Neural cell (in vitro differentiated cells): ENCODE data around the gene DHH. TPM values are rescaled to one million over a fixed set of nuclear protein-coding genes. Genes with fewer than 3 reads are reported as not detected.

Experiments
- H2AFZ ChIP-seq: fragments of 200-600, 300-800 bp; sonication (generic), shearing (Covaris generic); 2 replicates; pipeline ENCODE4 v1.6.0; 2014; ENCODE audit warnings: low read depth, mild to moderate bottlenecking, antibody characterized with exemption, low read length, moderate library complexity
- H3F3A ChIP-seq: fragments of 200-600 bp; shearing (Covaris generic); 2 replicates; pipeline ENCODE4 v1.6.1; 2016; ENCODE audit warnings: mild to moderate bottlenecking, moderate library complexity, mixed read lengths, antibody characterized with exemption, low read length; ENCODE audit not compliant: insufficient read depth, poor library complexity, severe bottlenecking
- H3K27ac ChIP-seq: fragments of 200-600, 300-800 bp; sonication (generic), shearing (Covaris generic); 2 replicates; pipeline ENCODE4 v1.5.1; 2014; ENCODE audit warnings: mild to moderate bottlenecking, low read length, moderate library complexity
- H3K27me3 ChIP-seq: fragments of 300-800, 200-600 bp; sonication (generic), shearing (Covaris generic); 2 replicates; pipeline ENCODE4 v1.6.0; 2014; ENCODE audit warnings: mild to moderate bottlenecking, low read depth, low read length, moderate library complexity; ENCODE audit not compliant: insufficient read depth
- H3K36me3 ChIP-seq: fragments of 300-800, 200-600 bp; sonication (generic), shearing (Covaris generic); 2 replicates; pipeline ENCODE4 v1.5.1; 2014; ENCODE audit warnings: mild to moderate bottlenecking, antibody characterized with exemption, low read length, moderate library complexity; ENCODE audit not compliant: insufficient read depth
- H3K4me2 ChIP-seq: fragments of 300-800, 200-600 bp; sonication (generic), shearing (Covaris generic); 2 replicates; pipeline ENCODE4 v1.6.0; 2014; ENCODE audit warnings: mild to moderate bottlenecking, low read length
- H3K4me3 ChIP-seq: fragments of 300-800, 200-600 bp; sonication (generic), shearing (Covaris generic); 2 replicates; pipeline ENCODE4 v1.5.1; 2014; ENCODE audit warnings: mild to moderate bottlenecking, low read length, moderate library complexity
- H3K79me2 ChIP-seq: fragments of 200-600 bp; shearing (Covaris generic); replicated peaks from 2 replicates; pipeline ENCODE4 v1.6.0; 2014; ENCODE audit warnings: mild to moderate bottlenecking, low read length, moderate library complexity; ENCODE audit not compliant: insufficient read depth
- H3K9ac ChIP-seq: fragments of 300-800, 200-600 bp; sonication (generic), shearing (Covaris generic); 2 replicates; pipeline ENCODE4 v1.6.1; 2016; ENCODE audit warnings: mild to moderate bottlenecking, low read length, mixed read lengths
- H3K9me2 ChIP-seq: fragments of 200-600 bp; shearing (Covaris generic); 2 replicates; pipeline ENCODE4 v1.6.1; 2016; ENCODE audit warnings: mild to moderate bottlenecking, low read length, mixed read lengths; ENCODE audit not compliant: insufficient read depth
- H3K9me3 ChIP-seq: fragments of 200-600, 300-800 bp; sonication (generic), shearing (Covaris generic); 2 replicates; pipeline ENCODE4 v1.6.1; 2016; ENCODE audit warnings: mild to moderate bottlenecking, mixed run types, low read length, moderate library complexity, mixed read lengths
- H4K20me1 ChIP-seq: fragments of 200-600 bp; shearing (Covaris generic); 2 replicates; pipeline ENCODE4 v1.6.1; 2016; ENCODE audit warnings: mild to moderate bottlenecking, mixed run types; ENCODE audit not compliant: insufficient read depth
- CTCF ChIP-seq: fragments of 450-650 bp; IDR thresholded peaks from 2 replicates; pipeline ENCODE4 v1.5.1; 2014; ENCODE audit warnings: antibody characterized with exemption, mild to moderate bottlenecking, moderate library complexity; ENCODE audit not compliant: poor library complexity, severe bottlenecking
- EP300 ChIP-seq: fragments of 450-650 bp; conservative IDR thresholded peaks from 2 replicates; pipeline ENCODE4 v1.6.1; 2014; ENCODE audit warnings: antibody characterized with exemption, mild to moderate bottlenecking, moderate library complexity; ENCODE audit not compliant: poor library complexity, severe bottlenecking
- EZH2 ChIP-seq: fragments of 200-600, 300-800 bp; shearing (Covaris generic), sonication (generic); IDR thresholded peaks from 2 replicates; pipeline ENCODE4 v1.6.1; 2014; ENCODE audit warnings: antibody characterized with exemption, low read length, borderline replicate concordance, mild to moderate bottlenecking; ENCODE audit not compliant: insufficient read depth, poor library complexity, severe bottlenecking
- MXI1 ChIP-seq: fragments of 450-650 bp; conservative IDR thresholded peaks from 2 replicates; pipeline ENCODE4 v1.6.1; 2014; ENCODE audit warnings: antibody characterized with exemption, mild to moderate bottlenecking; ENCODE audit not compliant: poor library complexity, severe bottlenecking
- POLR2AphosphoS5 ChIP-seq: IDR thresholded peaks from 2 replicates; pipeline ENCODE4 v1.6.1; 2012
- RAD21 ChIP-seq: fragments of 450-650 bp; conservative IDR thresholded peaks from 2 replicates; pipeline ENCODE4 v1.6.1; 2014; ENCODE audit warnings: antibody characterized with exemption, mild to moderate bottlenecking, moderate library complexity
- SMC3 ChIP-seq: fragments of 450-650 bp; conservative IDR thresholded peaks from 2 replicates; pipeline ENCODE4 v1.6.1; 2014; ENCODE audit warnings: antibody characterized with exemption, mild to moderate bottlenecking, moderate library complexity; ENCODE audit not compliant: poor library complexity
- TAF1 ChIP-seq: IDR thresholded peaks from 2 replicates; pipeline ENCODE4 v1.6.1; 2012; ENCODE audit warnings: low read depth
- polyA plus RNA-seq: library from polyadenylated mRNA; depleted of rRNA; stranded (reverse); fragments of >200 nt; gene quantifications from 2 replicates; pipeline ENCODE4 v1.2.3, GENCODE V29; 2014
- TF ChIP-seq, protein P1 (sequence below): IDR thresholded peaks from 2 replicates; pipeline ENCODE4 v1.6.1; 2012; ENCODE audit warnings: borderline replicate concordance

Gene DHH
- polyA plus RNA-seq, 1 donor from 2014 or later: 0.66 TPM

DNA sequence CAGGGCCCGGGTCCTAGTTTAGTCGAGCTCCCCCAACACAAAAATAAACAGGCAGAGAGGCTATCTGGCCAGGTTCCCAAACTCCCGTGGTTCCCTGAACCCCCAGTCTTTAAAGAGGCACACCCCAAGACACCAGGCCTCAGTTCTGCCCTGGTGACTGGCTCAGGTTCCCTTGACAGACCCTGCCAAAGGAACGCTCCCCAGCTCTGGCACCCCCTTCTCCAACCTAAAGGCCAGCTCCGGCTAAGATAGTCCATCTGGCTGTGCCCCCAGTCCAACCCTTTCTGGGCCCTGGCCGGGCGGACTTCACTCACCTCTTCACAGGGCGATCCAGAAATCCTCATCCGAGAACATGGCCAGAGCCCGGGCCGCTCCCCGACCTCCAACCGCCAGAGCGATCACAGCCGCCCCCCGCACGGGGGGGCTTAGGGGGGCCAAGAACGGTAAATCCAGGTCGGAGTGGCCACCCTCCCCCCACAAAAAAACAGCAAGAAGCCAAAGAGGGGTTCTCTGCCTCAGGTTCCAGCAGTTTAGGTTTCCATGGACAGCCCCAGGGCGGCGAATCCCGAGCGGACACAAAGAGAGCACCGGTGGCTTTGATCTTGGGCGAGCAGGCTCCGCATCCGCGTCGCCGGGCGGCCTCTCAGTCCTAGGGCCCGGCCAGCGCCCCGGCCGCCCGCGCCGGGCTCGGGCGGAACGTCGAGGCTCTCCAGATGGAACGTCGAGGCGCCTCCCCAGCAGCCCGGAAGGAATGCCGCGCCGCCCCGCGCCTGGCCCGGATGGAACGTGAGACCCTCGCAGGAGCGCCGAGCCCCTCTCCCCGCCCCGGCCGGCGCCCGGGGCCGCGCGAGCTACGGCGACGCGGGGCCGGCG is 35.1 kb downstream of the DHH start:
- H3K9me3 ChIP-seq: no peaks in the 10 kb centered on the region
- peaks cover 28% of the 10 kb centered on the region for H4K20me1 ChIP-seq
- TF ChIP-seq SMC3 (no peak), TAF1 (no peak), CTCF (no peak), RAD21 (no peak), EZH2 (no peak), EP300 (no peak), MXI1 (no peak), POLR2AphosphoS5 (no peak)
- TF ChIP-seq, protein P1, sequence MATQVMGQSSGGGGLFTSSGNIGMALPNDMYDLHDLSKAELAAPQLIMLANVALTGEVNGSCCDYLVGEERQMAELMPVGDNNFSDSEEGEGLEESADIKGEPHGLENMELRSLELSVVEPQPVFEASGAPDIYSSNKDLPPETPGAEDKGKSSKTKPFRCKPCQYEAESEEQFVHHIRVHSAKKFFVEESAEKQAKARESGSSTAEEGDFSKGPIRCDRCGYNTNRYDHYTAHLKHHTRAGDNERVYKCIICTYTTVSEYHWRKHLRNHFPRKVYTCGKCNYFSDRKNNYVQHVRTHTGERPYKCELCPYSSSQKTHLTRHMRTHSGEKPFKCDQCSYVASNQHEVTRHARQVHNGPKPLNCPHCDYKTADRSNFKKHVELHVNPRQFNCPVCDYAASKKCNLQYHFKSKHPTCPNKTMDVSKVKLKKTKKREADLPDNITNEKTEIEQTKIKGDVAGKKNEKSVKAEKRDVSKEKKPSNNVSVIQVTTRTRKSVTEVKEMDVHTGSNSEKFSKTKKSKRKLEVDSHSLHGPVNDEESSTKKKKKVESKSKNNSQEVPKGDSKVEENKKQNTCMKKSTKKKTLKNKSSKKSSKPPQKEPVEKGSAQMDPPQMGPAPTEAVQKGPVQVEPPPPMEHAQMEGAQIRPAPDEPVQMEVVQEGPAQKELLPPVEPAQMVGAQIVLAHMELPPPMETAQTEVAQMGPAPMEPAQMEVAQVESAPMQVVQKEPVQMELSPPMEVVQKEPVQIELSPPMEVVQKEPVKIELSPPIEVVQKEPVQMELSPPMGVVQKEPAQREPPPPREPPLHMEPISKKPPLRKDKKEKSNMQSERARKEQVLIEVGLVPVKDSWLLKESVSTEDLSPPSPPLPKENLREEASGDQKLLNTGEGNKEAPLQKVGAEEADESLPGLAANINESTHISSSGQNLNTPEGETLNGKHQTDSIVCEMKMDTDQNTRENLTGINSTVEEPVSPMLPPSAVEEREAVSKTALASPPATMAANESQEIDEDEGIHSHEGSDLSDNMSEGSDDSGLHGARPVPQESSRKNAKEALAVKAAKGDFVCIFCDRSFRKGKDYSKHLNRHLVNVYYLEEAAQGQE: no peak
- peak overlapping the region; percentile 97 for H3K4me3 ChIP-seq
- H3F3A ChIP-seq: no peaks in the 10 kb centered on the region
- peak overlapping the region; percentile 97 for H3K4me2 ChIP-seq
- peak overlapping the region; percentile 99 for H3K9ac ChIP-seq
- H2AFZ ChIP-seq: no peak overlapping the region
- peaks cover 57% of the 10 kb centered on the region for H3K79me2 ChIP-seq
- no peaks in the 10 kb centered on the region for H3K27me3 ChIP-seq
- no peaks in the 10 kb centered on the region for H3K36me3 ChIP-seq
- peak overlapping the region; percentile 97 for H3K27ac ChIP-seq
- H3K9me2 ChIP-seq: no peaks in the 10 kb centered on the region

- Histone ChIP-seq H3K27me3 (no peaks in the 10 kb centered on the region), H3K9ac (peak overlapping the region; percentile 99), H3K36me3 (no peaks in the 10 kb centered on the region), H2AFZ (no peak overlapping the region), H3K4me2 (peak overlapping the region; percentile 97), H4K20me1 (peaks cover 28% of the 10 kb centered on the region), H3K4me3 (peak overlapping the region; percentile 97), H3F3A (no peaks in the 10 kb centered on the region), H3K27ac (no peak overlapping the region), H3K9me3 (no peaks in the 10 kb centered on the region), H3K9me2 (no peaks in the 10 kb centered on the region), H3K79me2 (peaks cover 59% of the 10 kb centered on the region)
- TF ChIP-seq CTCF: no peak
- no peak for TF ChIP-seq SMC3
- TF ChIP-seq EP300: no peak
- no peak for TF ChIP-seq TAF1
- TF ChIP-seq EZH2: no peak
- TF ChIP-seq, protein P1: no peak
Measured at GRCh38 chr12:49059045-49059298, 35.6 kb downstream of the DHH start.
